Measurements from ENCODE around the gene SDC3.

Gene SDC3

GRCh38 chr1:30909365-30910068 lies 959 bp upstream of the SDC3 start:
- Histone ChIP-seq H3K27me3 (peaks cover 32 to 70% (median 65%) of the 10 kb centered on the region in 11 experiments), H3K36me3 (0 out of 22 replicates have a peak, but pooled peaks cover 0 to under 1% (median 0%) of the 10 kb centered on the region in 11 experiments), H4K20me1 (peaks cover 26 to 65% (median 35%) of the 10 kb centered on the region in 11 experiments), H3K9me3 (replicated peaks in 1 of 11) (no peaks in the 10 kb centered on the region), H3K9ac (peak overlapping the region in 5 of 11 experiments; percentile 53 to 91 (median 76); a peak in 9 of 22 replicates), H3K4me3 (peak overlapping the region in 7 of 10 experiments; percentile 21 to 86 (median 70); a peak in 11 of 20 replicates), H3K4me2 (peak overlapping the region; percentile 43 to 99 (median 94)), H3K27ac (peak overlapping the region in 5 of 11 experiments; percentile 42 to 96 (median 76); a peak in 10 of 22 replicates), H3K4me1 (peaks cover 42 to 89% (median 64%) of the 10 kb centered on the region in 10 experiments)
- TF ChIP-seq Cebpa-rat (IDR thresholded peaks at IDR 0.05) = no peak

- peak overlapping the region in 5 of 11 experiments; percentile 26 to 91 (median 76); a peak in 7 of 22 replicates for H3K9ac ChIP-seq
- H3K9me3 ChIP-seq (replicated peaks in 1 of 11) = no peaks in the 10 kb centered on the region
- peaks cover 0 to 11% (median 0%) of the 10 kb centered on the region in 11 experiments; a peak in 1 of 22 replicates for H3K36me3 ChIP-seq
- H3K4me2 ChIP-seq = peak overlapping the region in 9 of 11 experiments; percentile 18 to 99 (median 85); a peak in 10 of 22 replicates
- peaks cover 27 to 77% (median 46%) of the 10 kb centered on the region in 11 experiments for H4K20me1 ChIP-seq
- peak overlapping the region in 2 of 11 experiments; percentile 28 to 50; a peak in 1 of 22 replicates for H3K27ac ChIP-seq
- peak overlapping the region in 9 of 10 experiments; percentile 3 to 86 (median 58); a peak in 14 of 20 replicates for H3K4me3 ChIP-seq
- peaks cover 45 to 87% (median 54%) of the 10 kb centered on the region in 10 experiments for H3K4me1 ChIP-seq
- peaks cover 42 to 80% (median 78%) of the 10 kb centered on the region in 11 experiments for H3K27me3 ChIP-seq
- no peak for TF ChIP-seq Cebpa-rat (IDR thresholded peaks at IDR 0.05)
Measured at GRCh38 chr1:30908316-30908695, 252 bp downstream of the SDC3 start.

- Histone ChIP-seq H3K4me1 (peaks cover 39 to 87% (median 48%) of the 10 kb centered on the region in 10 experiments), H3K4me3 (peak overlapping the region in 6 of 10 experiments; percentile 23 to 86 (median 74); a peak in 10 of 20 replicates), H3K27ac (peak overlapping the region in 4 of 11 experiments; percentile 26 to 58 (median 44); a peak in 5 of 22 replicates), H3K9me3 (replicated peaks in 1 of 11) (no peaks in the 10 kb centered on the region), H3K36me3 (peaks cover 0 to 12% (median 0%) of the 10 kb centered on the region in 11 experiments; a peak in 1 of 22 replicates), H4K20me1 (peaks cover 30 to 83% (median 52%) of the 10 kb centered on the region in 11 experiments), H3K9ac (peak overlapping the region in 4 of 11 experiments; percentile 63 to 91 (median 82); a peak in 8 of 22 replicates), H3K27me3 (peaks cover 49 to 86% (median 84%) of the 10 kb centered on the region in 11 experiments), H3K4me2 (peak overlapping the region in 10 of 11 experiments; percentile 25 to 98 (median 62); a peak in 19 of 22 replicates)
- TF ChIP-seq Cebpa-rat (IDR thresholded peaks at IDR 0.05) = no peak
Measured at GRCh38 chr1:30907481-30908315, 860 bp downstream of the SDC3 start.

- H3K36me3 ChIP-seq = peaks cover 0 to 20% (median 0%) of the 10 kb centered on the region in 11 experiments; a peak in 3 of 22 replicates
- no peaks in the 10 kb centered on the region for H3K9me3 ChIP-seq (replicated peaks in 1 of 11)
- peak overlapping the region in 4 of 11 experiments; percentile 90 to 98 (median 95); a peak in 7 of 22 replicates for H3K4me2 ChIP-seq
- H3K4me3 ChIP-seq = peak overlapping the region in 4 of 10 experiments; percentile 70 to 86 (median 81); a peak in 8 of 20 replicates
- H3K9ac ChIP-seq = peak overlapping the region in 3 of 11 experiments; percentile 76 to 91 (median 89); a peak in 5 of 22 replicates
- TF ChIP-seq Cebpa-rat (IDR thresholded peaks at IDR 0.05) = no peak
- peaks cover 37 to 86% (median 60%) of the 10 kb centered on the region in 11 experiments for H4K20me1 ChIP-seq
- H3K27me3 ChIP-seq = peaks cover 57 to 95% (median 92%) of the 10 kb centered on the region in 11 experiments
- H3K27ac ChIP-seq = no peak overlapping the region
- H3K4me1 ChIP-seq = peaks cover 31 to 87% (median 40%) of the 10 kb centered on the region in 10 experiments
Measured at GRCh38 chr1:30906631-30907441, 1.7 kb downstream of the SDC3 start.

GRCh38 chr1:30905916-30906620 lies 2.5 kb downstream of the SDC3 start:
- Histone ChIP-seq H3K4me1 (peaks cover 23 to 83% (median 33%) of the 10 kb centered on the region in 10 experiments), H3K4me3 (peak overlapping the region in 3 of 10 experiments; percentile 78 to 86 (median 84); a peak in 6 of 20 replicates), H3K9ac (peak overlapping the region in 2 of 11 experiments; percentile 89 to 91; a peak in 5 of 22 replicates), H3K36me3 (peaks cover 0 to 28% (median 0%) of the 10 kb centered on the region in 11 experiments; a peak in 5 of 22 replicates), H4K20me1 (peaks cover 37 to 83% (median 67%) of the 10 kb centered on the region in 11 experiments), H3K9me3 (replicated peaks in 1 of 11) (no peaks in the 10 kb centered on the region), H3K27me3 (peaks cover 65 to 100% (median 99%) of the 10 kb centered on the region in 11 experiments), H3K27ac (no peak overlapping the region), H3K4me2 (peak overlapping the region in 3 of 11 experiments; percentile 90 to 98 (median 93); a peak in 6 of 22 replicates)
- no peak for TF ChIP-seq Cebpa-rat (IDR thresholded peaks at IDR 0.05)

GRCh38 chr1:30905403-30905802 lies 3.2 kb downstream of the SDC3 start:
- Histone ChIP-seq H3K27me3 (peaks cover 71 to 100% (median 99%) of the 10 kb centered on the region in 11 experiments), H3K4me1 (peaks cover 17 to 76% (median 29%) of the 10 kb centered on the region in 10 experiments), H3K4me3 (peak overlapping the region in 2 of 10 experiments; percentile 84 to 86; a peak in 3 of 20 replicates), H3K4me2 (peak overlapping the region in 3 of 11 experiments; percentile 90 to 98 (median 93); a peak in 6 of 22 replicates), H3K36me3 (peaks cover 0 to 33% (median 0%) of the 10 kb centered on the region in 11 experiments; a peak in 5 of 22 replicates), H4K20me1 (peaks cover 37 to 83% (median 70%) of the 10 kb centered on the region in 11 experiments), H3K27ac (no peak overlapping the region), H3K9me3 (replicated peaks in 1 of 11) (no peaks in the 10 kb centered on the region), H3K9ac (peak overlapping the region in 2 of 11 experiments; percentile 89 to 91; a peak in 3 of 22 replicates)
- TF ChIP-seq Cebpa-rat (IDR thresholded peaks at IDR 0.05) = no peak

- Histone ChIP-seq H3K36me3 (peaks cover 0 to 38% (median 0%) of the 10 kb centered on the region in 11 experiments; a peak in 5 of 22 replicates), H4K20me1 (peaks cover 39 to 84% (median 70%) of the 10 kb centered on the region in 11 experiments), H3K27me3 (peaks cover 75 to 100% (median 99%) of the 10 kb centered on the region in 11 experiments), H3K4me1 (peaks cover 12 to 75% (median 24%) of the 10 kb centered on the region in 10 experiments), H3K27ac (no peak overlapping the region), H3K4me3 (no peak overlapping the region), H3K9me3 (replicated peaks in 1 of 11) (no peaks in the 10 kb centered on the region), H3K4me2 (peak overlapping the region in 3 of 11 experiments; percentile 26 to 67 (median 56); a peak in 5 of 22 replicates), H3K9ac (0 out of 22 replicates have a peak overlapping the region, but pooled peaks of 1 of the 11 experiments have one; percentile 54)
- no peak for TF ChIP-seq Cebpa-rat (IDR thresholded peaks at IDR 0.05)
Measured at GRCh38 chr1:30904962-30905335, 3.6 kb downstream of the SDC3 start.
